Measurements from ENCODE around the gene MSL1. TPM values are rescaled to one million over a fixed set of nuclear protein-coding genes. Genes with fewer than 3 reads are reported as not detected.

MSL1 gene
- total and polyA plus RNA-seq, 9 of the 15 experiments (the other 6 are each of a cell fraction or from before 2014, with no cell fraction given), result 13.8 to 120 (median 61.9) TPM

- TF ChIP-seq ARID4B (CRISPR knock-in tag; IDR thresholded peaks at IDR 0.05), result no peak
- peak; percentile 40 for TF ChIP-seq MEIS2 (IDR thresholded peaks at IDR 0.05; ENCODE audit: partially characterized antibody)
- peak; percentile 30; the same call in 1 of the 2 replicates for TF ChIP-seq CC2D1A (IDR thresholded peaks at IDR 0.05)
- no peak for TF ChIP-seq ZHX1 (conservative IDR thresholded peaks at IDR 0.05; ENCODE audit: low read length)
- TF ChIP-seq ETS1 (conservative IDR thresholded peaks at IDR 0.05; ENCODE audit: control insufficient read depth, low read depth, low read length), result 0 out of 2 replicates have a peak, but pooled peaks have one; percentile 69
- no peak for TF ChIP-seq SOX6 (IDR thresholded peaks at IDR 0.05)
These were observed 1.4 kb downstream of the MSL1 start (continued) for GRCh38 chr17:40122999-40123810.
